ELR (cell line): ENCODE results near the gene MED20.

ENCODE experiments used
- DNase-seq: peaks from one replicate; pipeline ENCODE4 v3.0.0-alpha.2; 2015; ENCODE audit warnings: low read depth

Gene MED20

DNA sequence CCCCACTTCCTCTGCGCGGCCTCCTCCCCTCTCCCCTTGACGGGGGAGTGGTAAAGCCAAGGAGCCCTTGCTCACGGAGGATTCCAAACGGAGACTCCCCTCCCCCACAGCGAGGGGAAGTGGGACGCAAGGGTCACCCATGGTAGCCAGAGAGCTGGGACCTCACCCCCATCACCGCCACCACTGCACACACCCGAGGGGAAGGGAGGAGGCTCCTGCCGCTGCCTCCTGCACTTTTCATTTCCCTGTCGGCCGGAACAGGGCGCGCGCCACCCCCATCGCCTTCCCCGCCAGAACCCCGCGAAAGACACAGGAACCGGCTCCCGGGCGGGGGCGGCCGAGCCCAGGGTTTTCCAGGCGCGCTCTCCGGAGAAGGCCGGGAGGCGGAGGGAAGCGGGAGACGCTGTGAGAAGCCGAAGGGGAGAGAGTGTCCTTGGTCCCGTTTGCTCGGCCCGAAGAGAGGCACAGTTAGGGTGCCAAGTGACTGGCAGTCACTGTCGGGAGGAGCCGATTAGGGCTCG lies 19.9 kb upstream of the MED20 start:
- peak; percentile 63 for DNase-seq

- peak; percentile 44 for DNase-seq
These were observed 19.2 kb upstream of the MED20 start for GRCh38 chr6:41939848-41940758.

DNA sequence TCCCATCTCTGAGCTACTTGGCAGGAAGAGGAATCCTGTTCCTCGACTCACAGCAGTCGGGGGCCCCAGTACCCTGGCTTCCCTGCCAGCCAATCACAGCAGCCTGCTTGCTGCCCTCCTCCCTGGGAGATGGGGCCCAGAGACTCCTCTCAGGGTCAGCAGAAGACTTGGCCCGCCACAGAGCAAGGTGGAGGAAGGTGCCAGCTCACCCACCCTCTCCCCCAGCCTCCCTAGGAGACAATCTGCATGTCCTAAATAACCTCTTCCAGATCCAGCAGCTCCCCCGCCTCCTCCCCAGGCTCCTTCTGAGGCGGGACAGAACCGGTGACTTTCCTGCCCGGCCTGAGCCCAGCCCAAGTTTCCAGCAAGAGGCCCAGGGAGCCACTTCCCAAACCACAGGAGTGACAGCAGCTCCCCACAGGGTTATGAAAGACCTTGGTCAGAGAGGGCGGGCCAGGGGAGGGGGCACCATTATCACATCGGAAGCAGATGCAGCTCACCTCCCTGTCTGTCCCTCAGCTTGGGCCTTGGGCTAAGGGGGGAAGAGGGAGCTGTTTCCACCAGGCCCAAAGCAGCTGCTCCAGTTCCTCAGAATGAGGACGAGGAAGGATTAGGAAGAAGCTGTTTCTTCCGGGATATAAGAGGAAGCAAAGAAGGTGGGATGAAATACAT lies 18.4 kb upstream of the MED20 start:
- peak; percentile 49 for DNase-seq

GRCh38 chr6:41938590-41939175 lies 17.7 kb upstream of the MED20 start:
- no peak for DNase-seq

DNA sequence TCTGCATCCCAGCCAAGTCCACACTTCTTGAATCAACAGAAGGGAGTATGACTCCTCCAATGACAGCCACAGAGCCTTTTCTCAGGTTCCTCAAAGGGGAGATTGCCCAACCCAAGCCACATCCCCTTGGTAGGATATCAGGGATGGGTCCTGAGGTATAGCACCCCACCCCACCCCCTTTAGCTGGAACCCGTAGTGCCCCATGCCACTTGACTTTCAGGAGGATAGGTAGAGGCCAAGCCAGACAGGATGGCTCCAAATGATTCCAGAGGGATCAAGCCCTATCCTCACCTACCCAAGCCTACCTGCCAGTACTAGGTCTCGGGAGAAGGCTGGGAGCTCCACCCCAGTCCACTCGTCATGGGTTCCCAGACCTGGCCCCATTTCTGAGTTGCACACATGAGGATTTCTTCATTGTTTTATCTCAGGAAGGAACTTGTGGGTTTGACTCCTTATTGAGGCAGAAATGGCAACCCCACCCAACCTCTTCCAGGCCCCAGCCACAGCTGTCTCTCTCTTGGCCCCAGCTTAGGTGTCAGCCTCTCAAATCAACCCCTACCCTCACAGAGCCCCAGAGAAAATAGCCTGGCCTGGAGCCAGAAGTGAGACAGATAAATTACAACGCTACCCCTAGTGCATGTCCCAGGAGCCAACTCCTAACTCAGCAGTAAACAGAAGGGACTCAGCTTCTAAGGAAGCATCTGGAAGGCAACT lies 17.1 kb upstream of the MED20 start:
- no peak for DNase-seq

DNA sequence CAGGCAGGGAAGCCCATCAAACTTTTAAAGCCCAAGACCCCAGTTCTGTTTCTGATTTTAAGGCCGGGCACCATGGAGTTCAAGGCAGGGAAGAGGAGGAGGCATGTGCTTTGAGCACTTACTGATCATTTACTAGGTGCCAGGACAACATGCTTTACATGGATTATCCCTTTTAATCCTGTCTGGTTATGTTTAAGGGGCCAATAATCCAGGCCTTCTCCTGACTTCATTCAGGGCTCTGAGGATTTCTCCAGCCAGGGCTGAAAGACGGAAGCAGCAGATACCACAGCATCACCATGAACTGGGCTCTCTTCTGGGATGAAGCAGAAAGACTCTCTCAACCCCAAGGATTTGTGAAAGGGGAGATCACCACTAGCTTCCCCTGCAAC lies 16.5 kb upstream of the MED20 start:
- DNase-seq, result no peak

DNA sequence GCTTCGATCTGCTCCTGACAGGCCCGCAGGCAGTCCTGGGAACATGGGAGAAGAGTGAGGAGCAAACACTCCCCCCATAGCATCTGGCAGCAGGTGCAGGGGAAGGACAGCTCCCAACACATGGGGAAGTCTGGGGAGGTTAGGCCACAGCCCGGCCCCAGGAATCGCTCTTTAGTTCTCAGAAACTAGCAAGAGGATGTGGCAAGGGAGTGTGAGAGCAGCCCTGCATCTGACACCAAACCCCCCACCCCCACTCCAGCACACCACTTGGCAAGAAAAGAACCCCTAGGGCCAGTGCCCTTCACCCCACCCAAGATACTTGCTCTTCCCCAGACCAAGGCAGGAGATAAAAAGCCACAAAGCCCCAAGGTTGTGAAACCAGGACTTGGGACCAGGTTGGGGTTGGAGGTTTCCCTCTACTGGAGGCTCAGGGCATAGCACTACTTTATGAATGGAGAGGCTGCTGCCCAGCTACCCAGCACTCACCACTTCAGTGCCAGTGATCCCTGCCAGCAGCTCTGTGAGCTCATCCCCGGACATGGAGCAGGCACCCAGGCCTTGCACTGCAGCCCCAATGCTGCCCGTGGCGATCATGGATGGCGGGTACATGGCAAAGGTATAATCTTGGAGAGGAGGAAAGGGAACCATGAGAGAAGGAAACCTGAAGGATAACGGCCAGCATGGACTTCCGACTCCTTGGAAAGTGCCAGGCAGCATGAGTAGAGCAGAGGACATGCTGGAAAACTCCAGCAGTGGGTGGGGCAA lies 15.3 kb upstream of the MED20 start:
- DNase-seq, result peak; percentile 91

GRCh38 chr6:41935685-41936072 lies 14.7 kb upstream of the MED20 start:
- no peak for DNase-seq

- no peak for DNase-seq
These were observed 14.2 kb upstream of the MED20 start for GRCh38 chr6:41935193-41935574.

DNA sequence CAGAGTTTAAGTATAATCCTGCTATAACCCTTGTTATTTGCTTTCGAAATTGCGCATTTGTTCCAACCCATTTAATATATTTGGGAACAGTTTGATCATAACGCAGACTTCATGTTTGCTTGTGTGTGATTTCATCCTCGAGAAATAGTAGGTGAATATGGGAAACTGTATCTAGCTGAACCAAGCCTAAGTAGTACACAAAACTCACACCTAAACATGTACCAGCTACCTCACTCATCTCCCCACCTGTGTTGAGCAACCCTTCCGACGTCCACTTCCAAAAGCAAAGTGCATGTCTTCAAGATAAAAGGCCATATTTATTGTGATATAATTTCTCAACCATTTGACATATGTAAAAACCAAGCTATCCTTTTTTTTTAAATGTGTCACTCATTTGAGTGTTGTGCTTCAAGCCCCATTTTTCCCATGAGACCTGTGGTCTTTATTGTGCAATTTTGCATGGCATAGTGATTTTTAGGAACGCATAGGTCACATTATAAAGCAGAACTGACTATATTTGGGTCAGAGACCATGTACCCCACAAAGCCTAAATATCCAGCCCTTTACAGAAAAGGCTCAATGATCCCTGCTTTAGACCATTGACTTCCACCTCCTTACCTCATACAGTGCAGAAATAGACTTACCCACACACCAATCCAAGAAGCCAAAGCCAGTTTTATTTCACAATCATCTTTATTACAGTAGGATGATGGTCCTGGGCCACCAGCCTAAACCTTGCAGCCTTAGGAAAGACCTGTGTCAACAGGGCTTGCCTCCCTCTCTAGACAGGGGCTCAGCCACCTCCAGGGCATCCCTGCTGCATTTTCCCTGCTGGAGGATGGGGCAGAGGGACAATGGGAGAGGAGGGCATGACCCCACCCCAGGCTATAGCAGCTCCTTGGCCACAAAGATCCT lies 13.6 kb upstream of the MED20 start:
- no peak for DNase-seq

- DNase-seq, result no peak
These were observed 11.4 kb upstream of the MED20 start for GRCh38 chr6:41932378-41932777.

DNA sequence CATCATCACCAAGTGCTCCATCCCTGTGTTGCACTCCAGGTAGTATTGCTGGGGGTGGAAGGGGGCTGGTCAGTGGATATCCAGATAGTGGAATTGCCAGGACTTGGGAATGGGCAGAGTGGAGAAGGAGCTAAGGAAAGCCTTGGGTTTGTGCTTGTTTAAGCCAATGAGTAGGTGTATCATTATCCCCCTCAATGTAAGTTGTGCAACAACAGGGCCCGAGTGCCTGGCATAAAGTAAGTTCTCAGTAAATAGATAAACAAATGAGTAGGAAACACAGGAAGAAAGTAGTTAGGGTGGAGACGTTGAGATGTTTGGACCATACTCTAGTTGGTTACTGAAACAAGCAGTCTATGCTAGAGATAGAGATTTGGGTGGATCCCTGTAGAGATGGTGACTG lies 10.9 kb upstream of the MED20 start:
- no peak for DNase-seq

DNA sequence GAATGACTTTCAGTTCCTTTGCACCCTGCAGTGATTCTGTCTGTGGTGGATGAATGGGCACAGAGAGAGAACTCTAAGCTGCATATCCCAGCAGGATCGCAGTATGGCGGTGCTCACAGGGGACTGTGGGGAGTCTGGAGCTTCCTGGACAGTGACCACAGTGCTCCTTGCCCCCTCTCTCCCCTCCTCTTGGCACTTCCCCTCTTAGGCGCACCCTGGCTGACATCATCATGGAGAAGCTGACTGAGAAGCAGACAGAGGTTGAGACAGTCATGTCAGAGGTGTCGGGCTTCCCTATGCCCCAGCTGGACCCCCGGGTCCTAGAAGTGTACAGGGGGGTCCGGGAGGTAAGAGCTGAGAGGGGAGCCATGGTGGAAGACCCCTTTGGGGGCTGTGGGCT lies 9.0 kb upstream of the MED20 start:
- no peak for DNase-seq

GRCh38 chr6:41927253-41927652 lies 6.3 kb upstream of the MED20 start:
- no peak for DNase-seq

DNA sequence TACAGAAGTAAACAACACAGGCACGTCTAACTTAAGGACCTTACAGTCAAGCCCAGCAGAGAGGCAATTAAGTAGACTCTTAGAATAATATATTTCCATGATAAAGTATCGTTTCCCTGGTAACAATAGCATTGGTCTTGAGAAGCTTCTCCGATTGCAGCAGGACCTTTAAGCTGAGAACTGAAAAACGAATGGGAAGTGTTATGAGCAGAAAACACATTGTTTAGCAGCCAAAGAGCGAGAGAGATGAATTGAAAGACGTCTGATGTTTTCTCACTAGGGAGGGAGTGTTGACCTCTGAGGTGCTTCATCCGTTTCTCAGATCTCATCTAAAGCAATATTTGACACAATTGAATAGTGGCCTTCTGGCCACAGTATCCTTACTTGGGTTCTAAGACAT lies 1.2 kb upstream of the MED20 start:
- DNase-seq, result peak; percentile 13

DNA sequence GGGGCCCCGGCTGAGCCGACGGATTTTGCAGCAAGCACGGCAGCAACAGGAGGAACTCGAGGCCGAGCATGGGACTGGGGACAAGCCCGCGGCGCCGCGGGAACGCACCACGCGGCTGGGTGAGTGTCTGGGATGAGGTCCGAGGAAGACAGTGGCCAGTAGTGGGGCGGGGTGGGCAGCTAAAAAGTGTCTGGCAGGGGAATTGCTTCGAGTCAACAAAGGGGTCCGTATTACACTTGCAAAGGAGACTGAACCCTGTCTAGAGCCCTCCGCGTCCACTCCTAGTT lies 716 bp upstream of the MED20 start:
- DNase-seq, result peak; percentile 45

DNA sequence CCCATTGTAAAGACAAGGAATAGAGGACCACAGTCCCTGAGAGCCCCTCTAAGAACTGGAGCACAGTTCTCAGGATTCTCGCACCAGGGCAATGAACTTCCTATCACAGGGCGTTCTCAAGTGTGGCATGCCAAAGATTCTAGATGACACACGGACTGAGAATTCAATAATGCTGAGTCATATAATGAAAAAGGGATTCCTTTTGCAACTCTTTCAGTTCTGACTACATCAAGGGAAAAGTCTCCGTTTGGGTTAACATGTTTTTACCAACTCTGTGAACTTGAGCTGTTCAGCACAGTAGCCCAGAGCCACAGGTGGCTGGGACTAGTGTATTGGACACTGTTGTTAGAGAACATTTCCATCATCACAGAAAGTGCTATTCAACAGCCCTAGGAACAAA lies 3.4 kb downstream of the MED20 start:
- DNase-seq, result peak; percentile 98

DNA sequence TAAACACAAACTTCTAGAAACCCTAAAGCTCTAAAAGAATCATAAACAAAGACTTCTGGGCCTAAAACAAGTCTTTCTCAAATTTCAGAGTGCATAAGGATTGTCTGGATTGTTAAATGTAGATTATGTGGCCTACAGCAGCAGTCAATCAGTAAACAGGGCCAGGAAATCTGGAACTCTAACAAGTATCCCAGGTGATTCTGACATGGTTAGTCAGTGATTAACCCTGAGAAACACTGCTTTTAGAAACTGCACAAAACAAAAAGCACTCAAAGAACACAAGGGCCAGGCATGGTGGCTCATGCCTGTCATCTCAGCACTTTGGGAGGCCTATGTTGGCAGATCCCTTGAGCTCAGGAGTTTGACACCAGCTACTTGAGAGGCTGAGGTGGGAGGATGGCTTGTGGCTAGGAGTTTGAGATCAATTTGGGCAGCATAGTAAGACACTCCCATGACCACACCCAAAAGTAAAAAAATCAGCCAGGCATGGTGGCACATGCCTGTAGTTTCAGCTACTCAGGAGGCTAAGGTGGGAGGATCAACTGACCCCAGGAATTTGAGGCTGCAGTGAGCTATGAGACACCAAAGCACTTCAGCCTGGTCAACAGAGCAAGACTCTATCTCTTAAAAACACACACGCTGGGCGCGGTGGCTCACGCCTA lies 5.9 kb downstream of the MED20 start:
- no peak for DNase-seq

DNA sequence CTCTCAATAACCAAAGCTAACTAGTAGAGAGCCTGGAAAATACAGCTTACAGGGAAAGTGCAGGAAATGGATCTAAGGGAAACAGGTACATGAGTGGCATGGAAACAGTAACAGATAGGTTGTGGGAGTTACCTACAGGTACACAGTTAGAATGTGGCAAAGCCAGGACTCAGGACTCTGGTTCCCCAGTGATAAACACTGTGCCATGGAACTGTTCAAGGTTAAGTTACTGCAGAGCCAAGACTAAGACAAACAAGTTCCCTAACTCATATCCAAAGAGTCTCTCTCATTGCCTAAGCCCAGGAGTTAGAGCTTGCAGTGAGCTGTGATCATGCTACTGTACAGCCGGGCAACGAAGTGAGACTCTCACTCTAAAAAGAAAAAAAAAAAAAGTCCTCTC lies 6.6 kb downstream of the MED20 start:
- no peak for DNase-seq

DNA sequence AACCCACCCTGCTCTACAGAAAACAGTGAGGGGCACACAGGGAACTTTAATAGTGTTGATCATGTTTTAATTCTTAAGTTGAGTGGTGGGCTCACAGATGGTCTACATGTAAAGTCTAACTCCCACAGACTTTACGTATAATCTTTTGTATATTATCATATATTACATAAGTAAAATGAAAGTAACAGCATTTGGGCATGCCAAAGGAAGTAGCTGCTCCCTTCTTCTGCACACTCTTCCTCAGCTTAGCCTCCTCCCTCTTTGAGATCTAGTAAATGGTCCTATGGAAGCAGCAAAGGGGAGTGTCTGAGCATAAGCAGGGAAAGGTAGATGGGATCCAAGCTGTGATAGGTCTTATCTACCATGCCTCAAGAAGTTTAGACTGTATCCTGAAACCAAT lies 11.2 kb downstream of the MED20 start:
- no peak for DNase-seq
